HUES48 (cell line): ENCODE results near the gene TWF1.
"Not testable (repeated sequence)": the region's sequence is repeated elsewhere in the genome, so short reads cannot be mapped to it uniquely, and the experiment has no call there.

Experiments
- H3K27ac ChIP-seq: one replicate; pipeline ENCODE4 v1.7.0; 2013; ENCODE audit warnings: low read depth, low read length, inconsistent platforms
- H3K27me3 ChIP-seq: 2 replicates; pipeline ENCODE4 v1.6.1; 2013; ENCODE audit warnings: mild to moderate bottlenecking, low read length; ENCODE audit not compliant: control insufficient read depth, insufficient read depth
- H3K36me3 ChIP-seq: 2 replicates; pipeline ENCODE4 v1.6.1; 2013; ENCODE audit warnings: low read length; ENCODE audit not compliant: control insufficient read depth, insufficient read depth
- H3K4me1 ChIP-seq: 2 replicates; pipeline ENCODE4 v1.6.1; 2013; ENCODE audit warnings: mild to moderate bottlenecking, low read length; ENCODE audit not compliant: control insufficient read depth, insufficient read depth
- H3K4me3 ChIP-seq: 2 replicates; pipeline ENCODE4 v1.5.1; 2013; ENCODE audit warnings: mild to moderate bottlenecking, low read depth, low read length
- H3K9ac ChIP-seq: 2 replicates; pipeline ENCODE4 v1.6.1; 2013; ENCODE audit warnings: mild to moderate bottlenecking, low read depth, low read length, moderate library complexity
- H3K9me3 ChIP-seq: 2 replicates; pipeline ENCODE4 v1.6.1; 2013; ENCODE audit warnings: low read length; ENCODE audit not compliant: control insufficient read depth, insufficient read depth

TWF1 gene

DNA sequence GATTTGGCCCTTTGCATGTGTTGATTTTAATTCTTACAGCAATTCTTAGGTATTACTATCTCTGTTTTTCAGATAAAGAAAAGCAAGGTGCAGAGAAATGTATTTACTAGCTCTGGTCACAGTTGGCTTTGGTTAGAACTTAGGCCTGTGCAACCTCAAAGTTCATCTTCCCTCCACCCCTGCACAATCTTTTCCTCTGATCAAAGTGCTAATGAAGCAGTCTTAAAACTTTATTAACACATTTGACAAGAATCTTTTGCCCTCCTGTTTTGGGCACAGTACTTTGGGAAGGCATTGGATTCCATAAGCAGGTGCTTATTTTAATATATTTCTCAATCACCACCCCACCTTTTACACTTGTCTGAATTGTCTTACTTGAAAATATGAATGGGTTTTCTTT lies 44.6 kb downstream of the TWF1 start:
- no peak overlapping the region for H3K9ac ChIP-seq
- H3K36me3 ChIP-seq = no peaks in the 10 kb centered on the region
- peaks cover 43% of the 10 kb centered on the region for H3K4me1 ChIP-seq
- H3K9me3 ChIP-seq = no peaks in the 10 kb centered on the region
- peak overlapping the region; percentile 76 for H3K27ac ChIP-seq
- H3K4me3 ChIP-seq = no peak overlapping the region
- H3K27me3 ChIP-seq = no peaks in the 10 kb centered on the region

- Histone ChIP-seq H3K27me3 (no peaks in the 10 kb centered on the region), H3K4me1 (peaks cover 42% of the 10 kb centered on the region), H3K9me3 (no peaks in the 10 kb centered on the region), H3K9ac (no peak overlapping the region), H3K36me3 (no peaks in the 10 kb centered on the region), H3K4me3 (no peak overlapping the region), H3K27ac (no peak overlapping the region)
Observed at GRCh38 chr12:43760396-43760795, 45.7 kb downstream of the TWF1 start.

GRCh38 chr12:43758728-43759563 lies 47.2 kb downstream of the TWF1 start, which contains the start of the genes IRAK4 and PUS7L:
Gene IRAK4, plus strand, starts transcription at chr12:43758951. Its CDS starts 9,161 bp downstream, at chr12:43768112.
Gene PUS7L, minus strand, starts transcription at chr12:43758790. Its CDS starts 3,545 bp downstream, at chr12:43755245.
- H3K4me3 ChIP-seq = peak within 1 kb of the TSS; percentile 74
- H3K4me1 ChIP-seq = peaks cover 30% of the 10 kb centered on the region
- peaks cover 13% of the 10 kb centered on the region for H3K36me3 ChIP-seq
- H3K9me3 ChIP-seq = no peaks in the 10 kb centered on the region
- H3K27ac ChIP-seq = peak within 1 kb of the TSS; percentile 74
- H3K27me3 ChIP-seq = no peaks in the 10 kb centered on the region
- peak within 1 kb of the TSS; percentile 50 for H3K9ac ChIP-seq

GRCh38 chr12:43758247-43758727 lies 47.8 kb downstream of the TWF1 start:
- Histone ChIP-seq H3K27me3 (no peaks in the 10 kb centered on the region), H3K27ac (no peak overlapping the region), H3K9ac (peak overlapping the region; percentile 13; the same call in 1 of the 2 replicates), H3K4me1 (peaks cover 24% of the 10 kb centered on the region), H3K9me3 (no peaks in the 10 kb centered on the region), H3K36me3 (peaks cover 17% of the 10 kb centered on the region), H3K4me3 (peak overlapping the region; percentile 74)

DNA sequence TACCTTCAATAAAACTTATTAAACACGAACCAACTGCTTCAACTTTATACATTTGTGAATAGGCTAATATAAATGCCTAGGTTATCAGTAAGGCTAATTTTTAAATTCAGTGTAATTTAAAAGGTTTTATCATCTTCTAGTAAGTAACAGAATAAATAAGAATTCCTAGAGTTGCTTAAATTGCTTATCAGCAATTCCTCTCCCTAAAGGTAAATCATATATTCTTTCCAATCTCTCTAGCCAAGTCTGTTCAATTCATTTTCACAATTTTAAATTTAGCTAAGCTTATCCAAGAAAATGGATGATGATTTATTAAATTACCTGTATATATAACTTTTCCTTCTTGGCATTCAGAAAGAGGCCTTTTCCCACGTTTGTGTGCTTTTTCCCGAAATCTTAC lies 52.1 kb downstream of the TWF1 start:
- no peaks in the 10 kb centered on the region for H3K9me3 ChIP-seq
- no peak overlapping the region for H3K27ac ChIP-seq
- no peaks in the 10 kb centered on the region for H3K27me3 ChIP-seq
- H3K4me1 ChIP-seq = 0 out of 2 replicates have a peak, but pooled peaks cover 6% of the 10 kb centered on the region
- no peak overlapping the region for H3K9ac ChIP-seq
- H3K36me3 ChIP-seq = peaks cover 28% of the 10 kb centered on the region
- no peak overlapping the region for H3K4me3 ChIP-seq

- not testable (repeated sequence) for H3K4me1 ChIP-seq, H3K27ac ChIP-seq, H3K9me3 ChIP-seq, H3K4me3 ChIP-seq, H3K27me3 ChIP-seq, H3K9ac ChIP-seq
- peaks cover 28% of the 10 kb centered on the region for H3K36me3 ChIP-seq
Observed at GRCh38 chr12:43751360-43751759, 54.8 kb downstream of the TWF1 start.

- Histone ChIP-seq H3K4me3 (no peak overlapping the region), H3K9me3 (no peaks in the 10 kb centered on the region), H3K4me1 (no peaks in the 10 kb centered on the region), H3K27ac (no peak overlapping the region), H3K27me3 (no peaks in the 10 kb centered on the region), H3K9ac (no peak overlapping the region), H3K36me3 (peaks cover 29% of the 10 kb centered on the region)
Observed at GRCh38 chr12:43750814-43751213, 55.3 kb downstream of the TWF1 start.

- Histone ChIP-seq H3K9ac (no peak overlapping the region), H3K27me3 (no peaks in the 10 kb centered on the region), H3K4me1 (no peaks in the 10 kb centered on the region), H3K27ac (no peak overlapping the region), H3K9me3 (no peaks in the 10 kb centered on the region), H3K36me3 (peaks cover 34% of the 10 kb centered on the region), H3K4me3 (no peak overlapping the region)
Observed at GRCh38 chr12:43749016-43749415, 57.1 kb downstream of the TWF1 start.

DNA sequence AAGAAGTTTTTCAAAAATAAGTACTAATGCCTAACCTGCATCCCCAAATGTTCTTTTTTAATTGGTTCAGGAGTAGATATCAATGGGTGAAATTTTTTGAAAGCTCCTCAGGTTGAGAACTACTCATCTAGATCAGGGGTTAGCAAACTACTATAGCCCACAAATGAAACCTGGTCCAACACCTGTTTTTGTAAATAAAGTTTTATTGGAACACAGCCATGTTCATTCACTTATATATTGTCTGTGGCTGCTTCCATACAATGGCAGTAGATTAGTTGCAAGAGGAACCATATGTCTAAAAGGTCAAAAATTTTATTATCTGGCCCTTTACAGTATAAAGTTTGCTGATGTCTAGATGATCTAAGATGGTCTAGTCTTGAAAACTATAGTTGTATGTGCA lies 61.3 kb downstream of the TWF1 start:
- H3K4me3 ChIP-seq = no peak overlapping the region
- no peaks in the 10 kb centered on the region for H3K4me1 ChIP-seq
- no peak overlapping the region for H3K9ac ChIP-seq
- H3K27ac ChIP-seq = no peak overlapping the region
- no peaks in the 10 kb centered on the region for H3K9me3 ChIP-seq
- H3K36me3 ChIP-seq = peaks cover 40% of the 10 kb centered on the region
- no peaks in the 10 kb centered on the region for H3K27me3 ChIP-seq
